ENCODE data around the gene ZNF845. TPM values are rescaled to one million over a fixed set of nuclear protein-coding genes. Genes with fewer than 3 reads are reported as not detected.

Gene ZNF845
- total and polyA plus RNA-seq, 10 of the 15 experiments (the other 5 are each of a cell fraction or from before 2014, with no cell fraction given), result 0.58 to 8.2 (median 4.1) TPM

DNA sequence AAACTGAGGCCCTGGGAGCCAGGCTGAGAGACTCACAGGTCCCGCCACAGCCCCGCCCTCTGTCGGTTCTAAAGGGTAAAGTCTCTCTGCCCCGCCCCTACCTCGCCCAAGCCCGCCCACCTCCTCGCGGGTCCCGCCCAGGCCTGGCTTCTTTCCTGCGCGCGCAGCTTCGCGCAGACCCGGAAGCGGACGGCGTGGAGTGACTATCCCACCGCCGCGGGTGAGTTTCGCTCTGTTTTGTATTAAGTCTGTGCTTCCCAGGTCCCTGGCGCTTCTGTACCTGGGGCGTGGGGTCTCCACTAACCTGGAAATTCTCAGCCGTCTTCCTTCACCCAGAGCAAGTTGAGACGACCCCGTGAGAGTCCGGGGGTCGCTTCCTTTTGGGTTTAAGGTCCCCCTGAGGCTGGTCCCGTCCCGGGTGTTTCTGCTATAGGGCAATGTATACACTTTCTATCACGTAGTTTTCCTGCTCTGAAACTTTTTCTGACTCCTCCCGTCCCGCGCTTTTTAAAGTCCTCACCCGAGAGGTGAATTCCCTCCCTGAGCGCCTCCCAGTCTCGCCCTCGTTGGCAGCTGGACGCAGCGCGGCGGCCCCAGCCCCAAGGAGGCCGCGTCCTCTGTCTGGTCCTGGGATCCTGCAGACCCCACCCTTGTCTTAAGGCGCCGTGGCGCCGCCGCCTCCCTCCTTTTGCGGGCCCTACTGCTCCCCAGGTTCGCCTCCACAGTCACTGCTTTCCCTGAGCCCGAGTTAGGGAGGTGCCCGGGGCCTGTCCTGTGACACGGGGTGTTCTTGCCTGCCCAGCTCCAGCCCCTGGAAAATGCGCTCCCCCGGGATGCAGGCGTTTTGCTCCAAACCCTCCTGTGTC is 61.7 kb downstream of the ZNF845 start, which contains the start of gene ZNF765:
ZNF765 (plus strand) TSS at position 176 of the 866 bp plus-strand sequence. CDS start 2,867 bp downstream, outside the sequence.
- ChIA-PET CTCF (interaction anchor here (1.3 kb wide), 1 partner anchor 29 kb away, joined by 4 read pairs; no protein-coding TSS in a partner anchor), RAD21 (ENCODE audit: unreplicated experiment) (interaction anchor here (0.7 kb wide), 1 partner anchor 30 kb away, joined by 3 read pairs; no protein-coding TSS in a partner anchor), POLR2A (interaction anchor here (0.6 kb wide), 1 partner anchor 1475 kb away, joined by 4 read pairs; no protein-coding TSS in a partner anchor), SMC1A (ENCODE audit: uncharacterized antibody, unreplicated experiment) (no interaction called here)
- peak; percentile 99 for ATAC-seq
- H4K20me1 ChIP-seq (ENCODE audit: control insufficient read depth, insufficient read depth), result no peaks in the 10 kb centered on the region
- H3K9ac ChIP-seq (ENCODE audit: control insufficient read depth, insufficient read depth, low read length), result peak within 1 kb of the TSS; percentile 88
- under 1% methylated on average over 45 of the region's 58 CpGs for WGBS (ENCODE audit: insufficient coverage, insufficient replicate concordance, low lambda C conversion rate, missing lambda C conversion rate)
- peak; percentile 91 for FAIRE-seq
- H3K4me1 ChIP-seq (ENCODE audit: control insufficient read depth, insufficient read depth, low read length), result no peaks in the 10 kb centered on the region
- peak within 1 kb of the TSS; percentile 80 for H2AFZ ChIP-seq (ENCODE audit: control insufficient read depth, low read depth, low read length)
- H3K4me2 ChIP-seq (ENCODE audit: control insufficient read depth, insufficient read depth), result peak within 1 kb of the TSS; percentile 69
- no peaks in the 10 kb centered on the region for H3K27me3 ChIP-seq (replicated peaks in 1 of 2; ENCODE audit: control insufficient read depth in 2 of 2, insufficient read depth in 2 of 2, low read length in 1 of 2)
- peaks cover 0 to 10% of the 10 kb centered on the region in 2 experiments; a peak in 3 of 4 replicates for H3K36me3 ChIP-seq (ENCODE audit: control insufficient read depth in 2 of 2, insufficient read depth in 2 of 2, low read length in 1 of 2)
- H3K79me2 ChIP-seq (ENCODE audit: control insufficient read depth, insufficient read depth, low read length), result peaks cover 8% of the 10 kb centered on the region
- peak within 1 kb of the TSS; percentile 77 for H3K27ac ChIP-seq (ENCODE audit: control insufficient read depth, insufficient read depth)
- no TSS peak for BruUV-seq (replicated peaks)
- intact Hi-C loops (cut with micrococcal nuclease; ENCODE audit: unreplicated experiment) (no loop called here), in situ Hi-C loops (cut with MboI) (no loop called here)
- H3K4me3 ChIP-seq, result peak within 1 kb of the TSS; percentile 97
- peaks cover under 1% of the 10 kb centered on the region; the same call in 2 of the 3 replicates for H3K9me3 ChIP-seq (replicated peaks; ENCODE audit: control insufficient read depth, insufficient read depth, low read length)
- DNase-seq (ENCODE audit: low read depth, low spot score), result peak; percentile 55
- TF ChIP-seq CREB1 (IDR thresholded peaks at IDR 0.05; ENCODE audit: low read depth), result no peak
- peak; percentile 12; the same call in 1 of the 2 replicates for TF ChIP-seq MTA2 (IDR thresholded peaks at IDR 0.05; ENCODE audit: low read depth)
- 0 out of 2 replicates have a peak, but pooled peaks have one; percentile 5 for TF ChIP-seq CBX5 (IDR thresholded peaks at IDR 0.05; ENCODE audit: low read depth)
- no peak for TF ChIP-seq RB1 (IDR thresholded peaks at IDR 0.05; ENCODE audit: borderline replicate concordance)
- TF ChIP-seq RAD21 (IDR thresholded peaks at IDR 0.05; ENCODE audit: insufficient read depth, low read depth, low read length), result 0 out of 2 replicates have a peak, but pooled peaks have one; percentile 16
- no peak for TF ChIP-seq HDAC6 (IDR thresholded peaks at IDR 0.05; ENCODE audit: unreplicated experiment)
- peak; percentile 58 for TF ChIP-seq SP1 (IDR thresholded peaks at IDR 0.05; ENCODE audit: low read depth, low read length)
- TF ChIP-seq, protein P1, sequence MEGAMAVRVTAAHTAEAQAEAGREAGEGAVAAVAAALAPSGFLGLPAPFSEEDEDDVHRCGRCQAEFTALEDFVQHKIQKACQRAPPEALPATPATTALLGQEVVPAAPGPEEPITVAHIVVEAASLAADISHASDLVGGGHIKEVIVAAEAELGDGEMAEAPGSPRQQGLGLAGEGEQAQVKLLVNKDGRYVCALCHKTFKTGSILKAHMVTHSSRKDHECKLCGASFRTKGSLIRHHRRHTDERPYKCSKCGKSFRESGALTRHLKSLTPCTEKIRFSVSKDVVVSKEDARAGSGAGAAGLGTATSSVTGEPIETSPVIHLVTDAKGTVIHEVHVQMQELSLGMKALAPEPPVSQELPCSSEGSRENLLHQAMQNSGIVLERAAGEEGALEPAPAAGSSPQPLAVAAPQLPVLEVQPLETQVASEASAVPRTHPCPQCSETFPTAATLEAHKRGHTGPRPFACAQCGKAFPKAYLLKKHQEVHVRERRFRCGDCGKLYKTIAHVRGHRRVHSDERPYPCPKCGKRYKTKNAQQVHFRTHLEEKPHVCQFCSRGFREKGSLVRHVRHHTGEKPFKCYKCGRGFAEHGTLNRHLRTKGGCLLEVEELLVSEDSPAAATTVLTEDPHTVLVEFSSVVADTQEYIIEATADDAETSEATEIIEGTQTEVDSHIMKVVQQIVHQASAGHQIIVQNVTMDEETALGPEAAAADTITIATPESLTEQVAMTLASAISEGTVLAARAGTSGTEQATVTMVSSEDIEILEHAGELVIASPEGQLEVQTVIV (IDR thresholded peaks at IDR 0.05; ENCODE audit: borderline replicate concordance, partially characterized antibody), result peak; percentile 89
- TF ChIP-seq NRF1 (conservative IDR thresholded peaks at IDR 0.05; ENCODE audit: low read depth, low read length), result peak; percentile 80
- TF ChIP-seq LARP7 (IDR thresholded peaks at IDR 0.05), result 0 out of 2 replicates have a peak, but pooled peaks have one; percentile 25
- TF ChIP-seq TAF1 (IDR thresholded peaks at IDR 0.05; ENCODE audit: borderline replicate concordance, low read depth, low read length), result peak; percentile 32; the same call in 1 of the 2 replicates
- TF ChIP-seq, protein P2, sequence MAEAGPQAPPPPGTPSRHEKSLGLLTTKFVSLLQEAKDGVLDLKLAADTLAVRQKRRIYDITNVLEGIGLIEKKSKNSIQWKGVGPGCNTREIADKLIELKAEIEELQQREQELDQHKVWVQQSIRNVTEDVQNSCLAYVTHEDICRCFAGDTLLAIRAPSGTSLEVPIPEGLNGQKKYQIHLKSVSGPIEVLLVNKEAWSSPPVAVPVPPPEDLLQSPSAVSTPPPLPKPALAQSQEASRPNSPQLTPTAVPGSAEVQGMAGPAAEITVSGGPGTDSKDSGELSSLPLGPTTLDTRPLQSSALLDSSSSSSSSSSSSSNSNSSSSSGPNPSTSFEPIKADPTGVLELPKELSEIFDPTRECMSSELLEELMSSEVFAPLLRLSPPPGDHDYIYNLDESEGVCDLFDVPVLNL (IDR thresholded peaks at IDR 0.05; ENCODE audit: low read depth, low read length), result peak; percentile 52; the same call in 1 of the 2 replicates
- TF ChIP-seq SMAD5 (IDR thresholded peaks at IDR 0.05; ENCODE audit: low read depth), result 0 out of 2 replicates have a peak, but pooled peaks have one; percentile 53
- TF ChIP-seq MYC (IDR thresholded peaks at IDR 0.05; ENCODE audit: insufficient read depth, insufficient read length, insufficient replicate concordance, low read length, severe bottlenecking), result no peak
- TF ChIP-seq IKZF1 (conservative IDR thresholded peaks at IDR 0.05), result peak; percentile 36; the same call in 1 of the 2 replicates
- 0 out of 2 replicates have a peak, but pooled peaks have one; percentile 51 for TF ChIP-seq MXI1 (IDR thresholded peaks at IDR 0.05; ENCODE audit: low read depth, low read length)
- TF ChIP-seq EP300 (IDR thresholded peaks at IDR 0.05; ENCODE audit: borderline replicate concordance in 1 of 2, control insufficient read depth in 1 of 2, low read depth in 2 of 2, low read length in 2 of 2), result no peak
- TF ChIP-seq POLR2AphosphoS5 (IDR thresholded peaks at IDR 0.05; ENCODE audit: low read length), result peak; percentile 90

Measured in GM12878 (cell line).